ENCODE data around the gene RPEL1. TPM values are rescaled to one million over a fixed set of nuclear protein-coding genes. Genes with fewer than 3 reads are reported as not detected.
"Not testable (repeated sequence)": the region's sequence is repeated elsewhere in the genome, so short reads cannot be mapped to it uniquely, and the experiment has no call there.

The RPEL1 gene
- total RNA-seq, 2 experiments from 2014 or later: not detected

DNA sequence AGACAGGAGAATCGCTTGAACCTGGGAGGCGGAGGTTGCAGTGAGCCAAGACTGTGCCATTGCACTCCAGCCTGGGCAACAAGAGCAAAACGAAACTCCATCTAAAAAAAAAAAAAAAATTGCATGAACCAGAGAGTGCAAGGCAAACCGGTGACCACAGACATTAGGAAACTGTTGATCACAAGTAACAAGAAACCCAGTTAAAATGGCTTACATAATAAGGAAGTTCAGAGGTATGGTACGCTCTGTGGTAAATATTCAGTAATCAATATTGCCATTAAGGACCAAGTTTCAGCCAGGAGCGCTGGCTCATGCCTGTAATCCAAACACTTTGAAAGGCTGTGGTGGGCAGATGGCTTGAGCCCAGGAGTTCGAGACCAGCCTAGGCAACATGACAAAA, 43.4 kb upstream of the RPEL1 start:
- no TSS peak for BruUV-seq (replicated peaks)
- H3K4me2 ChIP-seq (ENCODE audit: low read length): no peak overlapping the region
- DNase-seq (ENCODE audit: low spot score): no peak
- ChIA-PET CTCF (ENCODE audit: unreplicated experiment) (no interaction called here), POLR2A (interaction anchor here (0.7 kb wide), 1 partner anchor 21 kb away, joined by 3 read pairs; no protein-coding TSS in a partner anchor)
- H4K20me1 ChIP-seq (ENCODE audit: insufficient read depth, low read length): no peaks in the 10 kb centered on the region
- H2AFZ ChIP-seq (ENCODE audit: low read length): no peak overlapping the region
- intact Hi-C loops (cut with micrococcal nuclease; ENCODE audit: unreplicated experiment): no loop called here
- H3K79me2 ChIP-seq (ENCODE audit: insufficient read depth, low read depth, low read length): no peaks in the 10 kb centered on the region
- no peaks in the 10 kb centered on the region for H3K9me2 ChIP-seq (ENCODE audit: insufficient read depth, low read length)
- no peak overlapping the region for H3K4me3 ChIP-seq (ENCODE audit: low read depth, low read length, poor library complexity, severe bottlenecking)
- no peak overlapping the region for H3K27ac ChIP-seq (ENCODE audit: low read depth, low read length, poor library complexity, severe bottlenecking)
- H3K4me1 ChIP-seq (ENCODE audit: insufficient read depth, low read length, poor library complexity, severe bottlenecking): no peaks in the 10 kb centered on the region
- H3K9me3 ChIP-seq (ENCODE audit: low read length): no peaks in the 10 kb centered on the region
- TF ChIP-seq, protein P1, sequence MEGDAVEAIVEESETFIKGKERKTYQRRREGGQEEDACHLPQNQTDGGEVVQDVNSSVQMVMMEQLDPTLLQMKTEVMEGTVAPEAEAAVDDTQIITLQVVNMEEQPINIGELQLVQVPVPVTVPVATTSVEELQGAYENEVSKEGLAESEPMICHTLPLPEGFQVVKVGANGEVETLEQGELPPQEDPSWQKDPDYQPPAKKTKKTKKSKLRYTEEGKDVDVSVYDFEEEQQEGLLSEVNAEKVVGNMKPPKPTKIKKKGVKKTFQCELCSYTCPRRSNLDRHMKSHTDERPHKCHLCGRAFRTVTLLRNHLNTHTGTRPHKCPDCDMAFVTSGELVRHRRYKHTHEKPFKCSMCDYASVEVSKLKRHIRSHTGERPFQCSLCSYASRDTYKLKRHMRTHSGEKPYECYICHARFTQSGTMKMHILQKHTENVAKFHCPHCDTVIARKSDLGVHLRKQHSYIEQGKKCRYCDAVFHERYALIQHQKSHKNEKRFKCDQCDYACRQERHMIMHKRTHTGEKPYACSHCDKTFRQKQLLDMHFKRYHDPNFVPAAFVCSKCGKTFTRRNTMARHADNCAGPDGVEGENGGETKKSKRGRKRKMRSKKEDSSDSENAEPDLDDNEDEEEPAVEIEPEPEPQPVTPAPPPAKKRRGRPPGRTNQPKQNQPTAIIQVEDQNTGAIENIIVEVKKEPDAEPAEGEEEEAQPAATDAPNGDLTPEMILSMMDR (conservative IDR thresholded peaks at IDR 0.05; ENCODE audit: low read length): no peak
- no peak for TF ChIP-seq EZH2phosphoT487 (IDR thresholded peaks at IDR 0.05; ENCODE audit: borderline replicate concordance, low read depth, low read length)
- H3K36me3 ChIP-seq (ENCODE audit: insufficient read depth, low read length): no peaks in the 10 kb centered on the region

DNA sequence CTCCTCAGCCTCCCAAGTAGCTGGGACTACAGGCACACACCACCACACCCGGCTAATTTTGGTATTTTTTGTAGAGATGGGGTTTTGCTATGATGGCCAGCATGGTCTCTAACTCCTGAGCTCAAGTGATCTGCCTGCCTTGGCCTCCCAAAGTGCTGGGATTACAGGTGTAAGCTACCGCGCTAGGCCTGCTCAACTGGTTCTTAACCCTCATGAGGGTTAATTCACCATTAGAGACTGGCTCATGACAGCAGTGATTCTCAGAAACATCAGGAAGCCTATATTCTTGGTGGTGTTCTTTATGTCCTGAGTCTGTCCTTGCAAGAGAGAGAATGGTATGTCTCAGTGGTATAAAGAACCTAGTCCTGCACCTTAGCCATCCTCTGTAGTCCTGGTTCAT, 42.2 kb upstream of the RPEL1 start:
- Histone ChIP-seq H3K4me3 (ENCODE audit: low read depth, low read length, poor library complexity, severe bottlenecking) (no peak overlapping the region), H3K79me2 (ENCODE audit: insufficient read depth, low read depth, low read length) (no peaks in the 10 kb centered on the region), H3K9me3 (ENCODE audit: low read length) (no peaks in the 10 kb centered on the region), H3K9me2 (ENCODE audit: insufficient read depth, low read length) (no peaks in the 10 kb centered on the region), H3K36me3 (ENCODE audit: insufficient read depth, low read length) (no peaks in the 10 kb centered on the region), H3K4me1 (ENCODE audit: insufficient read depth, low read length, poor library complexity, severe bottlenecking) (no peaks in the 10 kb centered on the region), H3K27ac (ENCODE audit: low read depth, low read length, poor library complexity, severe bottlenecking) (no peak overlapping the region), H3K4me2 (ENCODE audit: low read length) (no peak overlapping the region), H4K20me1 (ENCODE audit: insufficient read depth, low read length) (no peaks in the 10 kb centered on the region), H2AFZ (ENCODE audit: low read length) (no peak overlapping the region)
- DNase-seq (ENCODE audit: low spot score): no peak
- no TSS peak for BruUV-seq (replicated peaks)
- POLR2A ChIA-PET: interaction anchor here (0.6 to 0.7 kb wide), 4 partner anchors 11 to 1687 kb away, joined by 3 read pairs; no protein-coding TSS in a partner anchor
- TF ChIP-seq, protein P1 (conservative IDR thresholded peaks at IDR 0.05; ENCODE audit: low read length): no peak
- TF ChIP-seq EZH2phosphoT487 (IDR thresholded peaks at IDR 0.05; ENCODE audit: borderline replicate concordance, low read depth, low read length): no peak
- CTCF ChIA-PET (ENCODE audit: unreplicated experiment): no interaction called here
- intact Hi-C loops (cut with micrococcal nuclease; ENCODE audit: unreplicated experiment): no loop called here

DNA sequence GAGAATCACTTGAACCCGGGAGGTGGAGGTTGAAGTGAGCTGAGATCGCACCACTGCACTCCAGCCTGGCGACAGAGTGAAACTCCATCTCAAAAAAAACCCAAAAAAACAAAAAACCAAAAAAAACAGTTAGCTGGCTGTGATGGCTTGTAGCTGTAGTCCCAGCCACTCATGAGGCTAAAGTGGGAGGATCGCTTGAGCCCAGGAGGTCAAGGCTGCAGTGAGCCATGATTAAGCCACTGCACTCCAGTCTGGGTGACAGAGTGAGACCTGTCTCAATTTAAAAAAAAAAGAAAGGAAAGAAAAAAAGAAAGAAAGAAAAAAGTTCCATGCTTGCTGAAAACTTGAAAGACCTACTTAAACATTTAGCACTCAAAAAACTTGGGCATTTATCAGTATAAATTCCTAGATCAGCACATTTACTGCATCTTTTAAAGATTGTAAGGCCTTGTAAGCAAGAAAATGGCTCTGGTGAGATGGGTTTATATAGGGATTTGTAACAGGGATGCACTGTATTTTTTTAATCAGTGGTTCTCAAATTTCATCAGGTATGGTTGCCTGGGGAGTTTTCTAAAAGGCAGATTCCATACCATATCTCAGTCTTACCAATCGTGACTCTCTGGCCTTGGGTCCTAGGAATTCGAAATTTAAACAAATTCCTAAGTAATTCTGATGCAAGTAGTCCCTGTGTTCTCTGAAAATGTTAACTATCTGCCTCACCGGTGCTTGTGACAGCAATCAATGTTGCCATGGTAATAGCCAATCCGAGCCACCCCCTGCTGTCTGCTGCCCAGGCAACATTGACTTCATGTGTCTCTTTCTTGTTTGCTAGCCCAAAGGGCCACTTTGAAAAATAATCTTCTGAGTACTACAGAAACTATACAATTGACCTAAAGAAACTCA, 41.1 kb upstream of the RPEL1 start:
- ChIA-PET CTCF (ENCODE audit: unreplicated experiment) (no interaction called here), POLR2A (interaction anchor here (0.6 kb wide), 1 partner anchor 178 kb away, joined by 3 read pairs; no protein-coding TSS in a partner anchor)
- Histone ChIP-seq H2AFZ (ENCODE audit: low read length) (no peak overlapping the region), H3K27ac (ENCODE audit: low read depth, low read length, poor library complexity, severe bottlenecking) (no peak overlapping the region), H3K9me2 (ENCODE audit: insufficient read depth, low read length) (no peaks in the 10 kb centered on the region), H3K9me3 (ENCODE audit: low read length) (no peaks in the 10 kb centered on the region), H3K4me2 (ENCODE audit: low read length) (no peak overlapping the region), H3K4me3 (ENCODE audit: low read depth, low read length, poor library complexity, severe bottlenecking) (no peak overlapping the region), H3K79me2 (ENCODE audit: insufficient read depth, low read depth, low read length) (no peaks in the 10 kb centered on the region), H3K4me1 (ENCODE audit: insufficient read depth, low read length, poor library complexity, severe bottlenecking) (no peaks in the 10 kb centered on the region), H4K20me1 (ENCODE audit: insufficient read depth, low read length) (no peaks in the 10 kb centered on the region), H3K36me3 (ENCODE audit: insufficient read depth, low read length) (no peaks in the 10 kb centered on the region)
- intact Hi-C loops (cut with micrococcal nuclease; ENCODE audit: unreplicated experiment): no loop called here
- no peak for TF ChIP-seq EZH2phosphoT487 (IDR thresholded peaks at IDR 0.05; ENCODE audit: borderline replicate concordance, low read depth, low read length)
- TF ChIP-seq, protein P1 (conservative IDR thresholded peaks at IDR 0.05; ENCODE audit: low read length): no peak
- BruUV-seq (replicated peaks): no TSS peak
- no peak for DNase-seq (ENCODE audit: low spot score)

DNA sequence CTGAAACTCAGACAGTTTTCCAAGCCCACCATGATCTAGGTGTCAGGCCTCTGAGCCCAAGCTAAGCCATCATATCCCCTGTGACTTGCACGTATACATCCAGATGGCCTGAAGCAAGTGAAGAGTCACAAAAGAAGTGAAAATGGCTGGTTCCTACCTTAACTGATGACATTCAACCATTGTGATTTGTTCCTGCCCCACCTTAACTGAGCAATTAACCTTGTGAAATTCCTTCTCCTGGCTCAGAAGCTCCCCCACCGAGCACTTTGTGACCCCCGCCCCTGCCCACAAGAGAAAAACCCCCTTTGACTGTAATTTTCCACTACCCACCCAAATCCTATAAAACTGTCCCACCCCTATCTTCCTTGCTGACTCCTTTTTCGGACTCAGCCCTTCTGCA, 40.3 kb upstream of the RPEL1 start:
- intact Hi-C loops (cut with micrococcal nuclease; ENCODE audit: unreplicated experiment); H3K27ac ChIP-seq (ENCODE audit: low read depth, low read length, poor library complexity, severe bottlenecking); H3K4me3 ChIP-seq (ENCODE audit: low read depth, low read length, poor library complexity, severe bottlenecking); BruUV-seq (replicated peaks); POLR2A ChIA-PET; H3K9me2 ChIP-seq (ENCODE audit: insufficient read depth, low read length); H3K4me1 ChIP-seq (ENCODE audit: insufficient read depth, low read length, poor library complexity, severe bottlenecking); H3K9me3 ChIP-seq (ENCODE audit: low read length); H3K36me3 ChIP-seq (ENCODE audit: insufficient read depth, low read length); CTCF ChIA-PET (ENCODE audit: unreplicated experiment); H3K4me2 ChIP-seq (ENCODE audit: low read length); DNase-seq (ENCODE audit: low spot score); H3K79me2 ChIP-seq (ENCODE audit: insufficient read depth, low read depth, low read length); H2AFZ ChIP-seq (ENCODE audit: low read length); H4K20me1 ChIP-seq (ENCODE audit: insufficient read depth, low read length): not testable (repeated sequence)

All from OCI-LY7 (cell line).